Measurements from ENCODE around the gene MNDA. TPM values are rescaled to one million over a fixed set of nuclear protein-coding genes. Genes with fewer than 3 reads are reported as not detected.

Gene MNDA
- total RNA-seq, 4 donors from 2014 or later, result 1.6 to 12.6 (median 6.9) TPM; not detected in 1

DNA sequence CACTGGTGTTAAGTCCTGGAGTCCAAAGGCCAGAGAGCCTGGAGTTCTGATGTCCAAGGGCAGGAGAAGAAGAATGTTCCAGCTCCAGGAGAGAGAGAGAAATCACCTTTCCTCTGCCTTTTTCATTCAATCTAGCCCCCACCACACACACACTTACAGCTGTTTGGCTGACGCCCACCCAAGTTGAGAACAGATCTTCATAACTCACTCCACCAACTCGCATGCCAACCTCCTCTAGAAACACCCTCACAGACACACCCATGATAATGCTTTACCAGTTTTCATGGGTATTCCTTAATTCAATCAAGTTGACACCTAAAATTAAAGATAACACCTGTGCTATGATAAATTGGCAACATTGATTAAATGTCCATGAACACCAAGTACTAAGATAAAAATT is 42.0 kb downstream of the MNDA start:
- DNase-seq, result no peak
- H3K9me3 ChIP-seq, result no peaks in the 10 kb centered on the region
- H3K27me3 ChIP-seq, result no peaks in the 10 kb centered on the region
- no peak overlapping the region for H3K4me3 ChIP-seq
- TF ChIP-seq CTCF (IDR thresholded peaks at IDR 0.05) (no peak), POLR2A (IDR thresholded peaks at IDR 0.05) (no peak)
- H3K36me3 ChIP-seq, result no peaks in the 10 kb centered on the region
- intact Hi-C loops (cut with DNase I; ENCODE audit: low total_unique reads), result no loop called here
- no peaks in the 10 kb centered on the region for H3K4me1 ChIP-seq
- H3K27ac ChIP-seq, result no peak overlapping the region

DNA sequence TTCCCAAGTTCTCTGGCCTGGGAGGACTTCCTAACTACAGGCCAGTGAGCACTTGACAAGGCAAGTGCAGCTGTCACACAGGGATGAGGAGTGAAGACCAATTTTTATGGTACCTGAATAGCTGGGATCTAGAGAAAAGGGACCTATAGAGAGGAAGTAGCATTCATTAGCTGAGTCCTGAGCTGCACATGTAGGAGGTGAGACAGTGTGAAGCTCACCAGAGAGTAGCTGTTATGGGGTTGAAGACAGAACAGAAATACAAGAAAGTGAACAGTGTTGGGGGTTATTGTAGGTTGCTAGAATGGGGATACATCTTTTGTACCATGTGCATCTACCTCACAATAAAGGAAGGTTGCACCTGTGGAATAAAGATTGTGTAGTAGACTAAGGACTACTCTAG is 62.5 kb downstream of the MNDA start:
- DNase-seq, result no peak
- Histone ChIP-seq H3K27me3 (no peaks in the 10 kb centered on the region), H3K9me3 (no peaks in the 10 kb centered on the region), H3K4me1 (no peaks in the 10 kb centered on the region), H3K27ac (no peak overlapping the region), H3K4me3 (no peak overlapping the region), H3K36me3 (no peaks in the 10 kb centered on the region)
- intact Hi-C loops (cut with DNase I; ENCODE audit: low total_unique reads), result no loop called here
- no peak for TF ChIP-seq CTCF (IDR thresholded peaks at IDR 0.05)
- TF ChIP-seq POLR2A (IDR thresholded peaks at IDR 0.05), result no peak

DNA sequence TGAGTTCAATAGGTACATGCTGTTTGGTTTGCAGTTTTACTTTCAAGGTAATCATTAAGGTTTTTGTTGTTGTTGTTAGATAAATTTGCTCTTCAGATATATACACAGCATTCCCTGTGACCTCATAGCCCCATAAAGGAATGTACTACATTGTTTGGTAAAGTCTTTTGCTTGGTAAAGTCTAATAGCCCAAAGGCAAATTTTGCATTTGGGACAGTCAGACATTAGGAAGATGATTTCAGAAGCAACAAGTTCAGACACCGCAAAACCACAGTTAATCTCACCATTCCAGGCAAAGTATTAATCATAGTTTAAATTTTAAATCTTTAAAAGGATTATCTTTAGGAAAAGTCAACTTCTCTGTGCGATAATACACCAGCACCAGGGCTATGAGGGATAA is 67.6 kb downstream of the MNDA start:
- no peaks in the 10 kb centered on the region for H3K27me3 ChIP-seq
- no peak for DNase-seq
- TF ChIP-seq CTCF (IDR thresholded peaks at IDR 0.05), result no peak
- TF ChIP-seq POLR2A (IDR thresholded peaks at IDR 0.05), result no peak

More for the DNA sequence above, 67.6 kb downstream of the MNDA start:
- H3K36me3 ChIP-seq, result no peaks in the 10 kb centered on the region
- H3K9me3 ChIP-seq, result no peaks in the 10 kb centered on the region
- intact Hi-C loops (cut with DNase I; ENCODE audit: low total_unique reads), result no loop called here
- no peak overlapping the region for H3K27ac ChIP-seq
- no peak overlapping the region for H3K4me3 ChIP-seq
- H3K4me1 ChIP-seq, result no peaks in the 10 kb centered on the region

Small RNA genes within 50 kb of the gene (small RNA-seq; reads per million reads assigned to genes)
- gene OR2AQ1P, result not detected

Other genes with a start within 250 kb of the MNDA start
- not detected for gene OR10Z1, start 226.1 kb upstream of the MNDA start, total RNA-seq
- 1 to 10 TPM in 1 of 4 donors, not detected in 3; 5.9 TPM for gene SPTA1, start 144.6 kb upstream of the MNDA start, total RNA-seq
- not detected for gene OR6K2, start 130.7 kb upstream of the MNDA start, total RNA-seq
- not detected for gene OR6K3, start 110.6 kb upstream of the MNDA start, total RNA-seq
- not detected for gene OR6K6, start 76.6 kb upstream of the MNDA start, total RNA-seq
- gene OR6N1, start 59.2 kb upstream of the MNDA start, total RNA-seq, result not detected
- not detected for gene OR6N2, start 50.1 kb upstream of the MNDA start, total RNA-seq
- 1 to 10 TPM in 1 of 4 donors, under 1 TPM in 1, not detected in 2; 0.46 to 5.6 TPM for gene PYHIN1, start 100.2 kb downstream of the MNDA start, total RNA-seq
- 100 to 1,000 TPM in 1 of 4 donors, 10 to 100 TPM in 3; 41.9 to 114 (median 59.8) TPM for gene IFI16, start 178.6 kb downstream of the MNDA start, total RNA-seq
- 1 to 10 TPM in 1 of 4 donors, under 1 TPM in 1, not detected in 2; 0.55 to 4.1 TPM for gene AIM2, start 245.4 kb downstream of the MNDA start, total RNA-seq

Data from uterus (tissue), 4 donors.